Transverse colon (tissue), 3 donors: Measurements from ENCODE around the gene EFNA5.

ENCODE experiments used
- POLR2A ChIP-seq: fragments of 450-650 bp; IDR thresholded peaks from one replicate; pipeline ENCODE4 v1.6.1; 2016; ENCODE audit warnings: antibody characterized with exemption, mild to moderate bottlenecking, moderate library complexity
- POLR2AphosphoS5 ChIP-seq, 3 donors: sonication (generic); formaldehyde crosslinking; IDR thresholded peaks; one replicate each; pipeline ENCODE4 v1.6.1; 2016; ENCODE audit warnings: antibody characterized with exemption in 3 of 3

- TF ChIP-seq POLR2A: no peak
- TF ChIP-seq POLR2AphosphoS5 (IDR thresholded peaks at IDR 0.05): no peak
Measured at GRCh38 chr5:107551088-107551487, 119.6 kb downstream of the EFNA5 start.
